ENCODE data around the gene ANKS6.

The ANKS6 gene

GRCh38 chr9:98781588-98782383 is 14.6 kb downstream of the ANKS6 start:
- H3K4me3 ChIP-seq (ENCODE audit: low read length, poor library complexity, severe bottlenecking), result no peak overlapping the region
- H4K20me1 ChIP-seq (ENCODE audit: insufficient read depth, low read length, poor library complexity, severe bottlenecking), result no peaks in the 10 kb centered on the region
- no peaks in the 10 kb centered on the region for H3K27me3 ChIP-seq (ENCODE audit: insufficient read depth, low read length, poor library complexity, severe bottlenecking)
- H3K4me2 ChIP-seq (ENCODE audit: low read depth, low read length, poor library complexity, severe bottlenecking), result no peak overlapping the region
- H3K9me3 ChIP-seq (ENCODE audit: insufficient read depth, low read depth, low read length), result no peaks in the 10 kb centered on the region
- H3K9ac ChIP-seq (ENCODE audit: low read depth, low read length, poor library complexity, severe bottlenecking), result no peak overlapping the region
- H3K4me1 ChIP-seq (ENCODE audit: insufficient read depth, low read length, poor library complexity, severe bottlenecking), result no peaks in the 10 kb centered on the region
- H3F3A ChIP-seq (ENCODE audit: low read depth), result no peaks in the 10 kb centered on the region
- no peak overlapping the region for H2AFZ ChIP-seq (ENCODE audit: low read length)
- H3K79me2 ChIP-seq (ENCODE audit: insufficient read depth, low read length), result no peaks in the 10 kb centered on the region
- no peaks in the 10 kb centered on the region for H3K9me2 ChIP-seq (replicated peaks; ENCODE audit: low read depth, low read length)
- TF ChIP-seq EZH2phosphoT487 (IDR thresholded peaks at IDR 0.05; ENCODE audit: borderline replicate concordance), result no peak
- no peak for TF ChIP-seq CTCF (conservative IDR thresholded peaks at IDR 0.05; ENCODE audit: low read length)
- H3K36me3 ChIP-seq (ENCODE audit: insufficient read depth, low read length), result no peaks in the 10 kb centered on the region

GRCh38 chr9:98780059-98780749 is 16.2 kb downstream of the ANKS6 start:
- no peaks in the 10 kb centered on the region for H3K9me2 ChIP-seq (replicated peaks; ENCODE audit: low read depth, low read length)
- H2AFZ ChIP-seq (ENCODE audit: low read length), result no peak overlapping the region
- TF ChIP-seq CTCF (conservative IDR thresholded peaks at IDR 0.05; ENCODE audit: low read length) (no peak), EZH2phosphoT487 (IDR thresholded peaks at IDR 0.05; ENCODE audit: borderline replicate concordance) (no peak)
- no peaks in the 10 kb centered on the region for H3K36me3 ChIP-seq (ENCODE audit: insufficient read depth, low read length)
- no peaks in the 10 kb centered on the region for H3K27me3 ChIP-seq (ENCODE audit: insufficient read depth, low read length, poor library complexity, severe bottlenecking)
- no peak overlapping the region for H3K9ac ChIP-seq (ENCODE audit: low read depth, low read length, poor library complexity, severe bottlenecking)
- no peaks in the 10 kb centered on the region for H4K20me1 ChIP-seq (ENCODE audit: insufficient read depth, low read length, poor library complexity, severe bottlenecking)
- no peaks in the 10 kb centered on the region for H3K9me3 ChIP-seq (ENCODE audit: insufficient read depth, low read depth, low read length)
- no peaks in the 10 kb centered on the region for H3F3A ChIP-seq (ENCODE audit: low read depth)
- no peak overlapping the region for H3K4me3 ChIP-seq (ENCODE audit: low read length, poor library complexity, severe bottlenecking)
- H3K79me2 ChIP-seq (ENCODE audit: insufficient read depth, low read length), result no peaks in the 10 kb centered on the region
- H3K4me1 ChIP-seq (ENCODE audit: insufficient read depth, low read length, poor library complexity, severe bottlenecking), result no peaks in the 10 kb centered on the region
- no peak overlapping the region for H3K4me2 ChIP-seq (ENCODE audit: low read depth, low read length, poor library complexity, severe bottlenecking)

GRCh38 chr9:98778711-98779530 is 17.4 kb downstream of the ANKS6 start:
- H4K20me1 ChIP-seq (ENCODE audit: insufficient read depth, low read length, poor library complexity, severe bottlenecking), result no peaks in the 10 kb centered on the region
- no peaks in the 10 kb centered on the region for H3K36me3 ChIP-seq (ENCODE audit: insufficient read depth, low read length)

More at GRCh38 chr9:98778711-98779530, 17.4 kb downstream of the ANKS6 start:
- Histone ChIP-seq H3K4me3 (ENCODE audit: low read length, poor library complexity, severe bottlenecking) (no peak overlapping the region), H3K4me1 (ENCODE audit: insufficient read depth, low read length, poor library complexity, severe bottlenecking) (no peaks in the 10 kb centered on the region), H3K79me2 (ENCODE audit: insufficient read depth, low read length) (no peaks in the 10 kb centered on the region), H3F3A (ENCODE audit: low read depth) (no peaks in the 10 kb centered on the region), H3K9ac (ENCODE audit: low read depth, low read length, poor library complexity, severe bottlenecking) (no peak overlapping the region), H3K9me2 (replicated peaks; ENCODE audit: low read depth, low read length) (no peaks in the 10 kb centered on the region), H2AFZ (ENCODE audit: low read length) (no peak overlapping the region), H3K4me2 (ENCODE audit: low read depth, low read length, poor library complexity, severe bottlenecking) (no peak overlapping the region), H3K27me3 (ENCODE audit: insufficient read depth, low read length, poor library complexity, severe bottlenecking) (no peaks in the 10 kb centered on the region), H3K9me3 (ENCODE audit: insufficient read depth, low read depth, low read length) (no peaks in the 10 kb centered on the region)
- TF ChIP-seq CTCF (conservative IDR thresholded peaks at IDR 0.05; ENCODE audit: low read length) (no peak), EZH2phosphoT487 (IDR thresholded peaks at IDR 0.05; ENCODE audit: borderline replicate concordance) (no peak)

All from Loucy (cell line).